Kidney epithelial cell (primary cell): ENCODE results near the gene BPIFB3. TPM values are rescaled to one million over a fixed set of nuclear protein-coding genes. Genes with fewer than 3 reads are reported as not detected.
"Not testable (repeated sequence)": the region's sequence is repeated elsewhere in the genome, so short reads cannot be mapped to it uniquely, and the experiment has no call there.

Experiments
- DNase-seq: peaks from one replicate; pipeline ENCODE4 v3.0.0-alpha.2; 2010; ENCODE audit warnings: low read depth
- H3K27me3 ChIP-seq: 2 replicates; pipeline ENCODE4 v1.6.0; 2011; ENCODE audit warnings: low read length; ENCODE audit not compliant: control insufficient read depth, insufficient read depth
- H3K36me3 ChIP-seq: 2 replicates; pipeline ENCODE4 v1.5.1; 2011; ENCODE audit warnings: low read length; ENCODE audit not compliant: control insufficient read depth, insufficient read depth
- H3K4me3 ChIP-seq: 2 replicates; pipeline ENCODE4 v1.5.1; 2011; ENCODE audit warnings: low read depth, mild to moderate bottlenecking, control low read depth, low read length
- CTCF ChIP-seq: IDR thresholded peaks from 2 replicates; pipeline ENCODE4 v1.5.1; 2011; ENCODE audit warnings: mild to moderate bottlenecking, moderate library complexity, low read length, control low read depth, inconsistent platforms; ENCODE audit not compliant: insufficient read depth, poor library complexity, severe bottlenecking
- total RNA-seq: library from RNA; depleted of rRNA; stranded (reverse); fragments of >200 nt; gene quantifications from 2 replicates; pipeline ENCODE4 v1.2.3, GENCODE V29; 2015

The BPIFB3 gene
- total RNA-seq, 1 donor from 2014 or later = not detected

- DNase-seq = no peak
- H3K27me3 ChIP-seq = no peaks in the 10 kb centered on the region
- H3K36me3 ChIP-seq = no peaks in the 10 kb centered on the region
- TF ChIP-seq CTCF = no peak
- no peak overlapping the region for H3K4me3 ChIP-seq
Measured at GRCh38 chr20:33119725-33120720, 66.3 kb downstream of the BPIFB3 start.

DNA sequence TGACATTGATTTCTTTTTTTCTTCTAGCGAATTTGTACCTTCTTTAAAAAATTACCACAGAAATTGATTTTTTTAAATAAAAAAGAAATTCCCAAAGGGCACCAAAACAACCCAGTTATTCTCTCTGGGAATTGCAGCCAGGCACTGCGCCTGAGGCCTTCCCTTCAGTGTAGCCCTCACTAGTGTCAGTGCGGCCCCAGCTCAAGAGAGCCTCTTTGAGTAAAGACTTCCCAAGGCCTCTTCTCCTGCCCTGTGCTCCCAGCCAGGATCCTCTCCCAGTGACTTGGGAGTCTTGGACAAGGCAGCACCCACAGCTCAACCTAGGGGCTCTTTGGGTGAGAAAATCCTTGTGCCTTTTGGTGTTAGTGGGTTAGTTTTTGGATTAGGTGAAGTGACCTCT is 67.2 kb downstream of the BPIFB3 start:
- no peaks in the 10 kb centered on the region for H3K27me3 ChIP-seq
- TF ChIP-seq CTCF = no peak
- H3K4me3 ChIP-seq = no peak overlapping the region
- H3K36me3 ChIP-seq = no peaks in the 10 kb centered on the region
- no peak for DNase-seq

DNA sequence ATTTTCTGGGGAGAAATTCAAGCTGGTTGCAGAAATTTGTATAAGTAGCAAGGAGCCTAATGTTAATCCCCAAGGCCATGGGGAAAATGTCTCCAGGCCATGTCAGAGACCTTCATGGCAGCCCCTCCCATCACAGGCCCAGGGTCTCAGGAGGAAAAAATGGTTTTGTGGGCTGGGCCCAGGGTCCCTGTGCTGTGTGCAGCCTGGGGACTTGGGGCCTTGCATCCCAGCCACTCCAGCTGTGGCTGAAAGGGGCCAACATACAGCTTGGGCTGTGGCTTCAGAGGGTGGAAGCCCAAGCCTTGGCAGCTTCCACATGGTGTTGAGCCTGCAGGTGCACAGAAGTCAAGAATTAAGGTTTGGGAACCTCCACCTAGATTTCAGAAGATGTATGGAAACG is 68.6 kb downstream of the BPIFB3 start:
- not testable (repeated sequence) for H3K4me3 ChIP-seq, H3K36me3 ChIP-seq, H3K27me3 ChIP-seq, DNase-seq

Other genes starting within 250 kb of the BPIFB3 start
- 88.2 and 92.3 TPM in 2 replicates for gene MAPRE1, start 233.9 kb upstream of the BPIFB3 start, total RNA-seq
- gene EFCAB8, start 195.0 kb upstream of the BPIFB3 start, total RNA-seq = not detected in 2 replicates
- gene SUN5, start 49.5 kb upstream of the BPIFB3 start, total RNA-seq = not detected in 2 replicates
- gene BPIFB2, start 46.2 kb upstream of the BPIFB3 start, total RNA-seq = not detected in 2 replicates
- not detected in 2 replicates for gene BPIFB6, start 22.3 kb upstream of the BPIFB3 start, total RNA-seq
- gene BPIFB4, start 25.7 kb downstream of the BPIFB3 start, total RNA-seq = not detected in 2 replicates
- not detected in 2 replicates for gene BPIFA2, start 114.3 kb downstream of the BPIFB3 start, total RNA-seq
- not detected in 2 replicates for gene BPIFA3, start 163.4 kb downstream of the BPIFB3 start, total RNA-seq
- not detected in 2 replicates for gene BPIFA1, start 182.1 kb downstream of the BPIFB3 start, total RNA-seq
- gene BPIFB1, start 229.3 kb downstream of the BPIFB3 start, total RNA-seq = not detected in 2 replicates